Psoas muscle (tissue), 8 donors: ENCODE results near the gene TTBK2. TPM values are rescaled to one million over a fixed set of nuclear protein-coding genes. Genes with fewer than 3 reads are reported as not detected.

Source experiments
- ATAC-seq, 4 donors: fragments of 200-7000 bp; cut with Tn5 transposase; one replicate each; pipeline ENCODE4 v1.9.1; 2020; ENCODE audit warnings: moderate library complexity in 3 of 4, mild to moderate bottlenecking in 2 of 4
- DNase-seq, 2 donors: peaks; one replicate each; pipeline ENCODE4 v3.0.0-alpha.2; 2020
- H3K27ac ChIP-seq: fragments of 200-600 bp; one replicate; pipeline ENCODE4 v1.8.0; 2022
- H3K27me3 ChIP-seq, 3 donors: fragments of 200-600 bp in 1 of 3; one replicate each; pipeline versions ENCODE4 v1.6.1 to v1.8.0; 2013 to 2022; ENCODE audit warnings: low read length in 2 of 3, mild to moderate bottlenecking in 2 of 3, moderate library complexity in 1 of 3; ENCODE audit not compliant: insufficient read depth in 3 of 3
- H3K36me3 ChIP-seq, 2 donors: fragments of 200-600 bp in 1 of 2; one replicate each; pipeline versions ENCODE4 v1.6.1 to v1.8.0; 2013 to 2022; ENCODE audit warnings: low read depth in 1 of 2, mild to moderate bottlenecking in 1 of 2, moderate library complexity in 1 of 2; ENCODE audit not compliant: insufficient read depth in 1 of 2
- H3K4me1 ChIP-seq: fragments of 200-600 bp; one replicate; pipeline ENCODE4 v1.8.0; 2022
- H3K4me3 ChIP-seq: fragments of 200-600 bp; one replicate; pipeline ENCODE4 v1.8.0; 2022; ENCODE audit warnings: mild to moderate bottlenecking
- H3K9me3 ChIP-seq: fragments of 200-600 bp; one replicate; pipeline ENCODE4 v1.8.0; 2022
- WGBS, 3 donors: extraction: QIAGEN DNeasy Blood & Tissue Kit; methylation state at CpG; one replicate each; pipeline versions ENCODE4 v1.1.6 to v1.1.7; 2013; 5-methylcytosine and 5-hydroxymethylcytosine counted together
- intact Hi-C, 2 donors: fragments of 100-400 bp; cut with DNase I; formaldehyde crosslinking; loops; one replicate each; pipeline versions ENCODE4 v1.11.0 to v1.14.2; 2022
- polyA plus RNA-seq, 3 donors: library from polyadenylated mRNA; stranded (reverse); fragments of 200-250 nt; gene quantifications; one replicate each; pipeline ENCODE4 v1.2.3, GENCODE V29; 2013
- total RNA-seq, 4 donors: library from RNA; stranded (reverse); fragmentation: NEBNext Ultra II Directional in 2 of 4; extraction: Animal tissue kit (Norgen Biotek cat#: 25700) in 2 of 4; gene quantifications; one replicate each; pipeline versions ENCODE4 v1.2.1 to v1.2.4, GENCODE V29; 2021 to 2023
- TF ChIP-seq, protein P1 (sequence below): fragments of 200-600 bp; IDR thresholded peaks from one replicate; pipeline ENCODE4 v1.8.0; 2022; ENCODE audit warnings: antibody characterized with exemption
- donor health status: healthy with polysubstance abuse.
- donor health status: DM: no; HTN: no; CAD: no; lungs with moderate emphysema.
- donor health status: Bipolar disorder and iron deficiency.
- donor health status: healthy.
- donor health status: DM: yes; HTN: yes; CAD: no.
- donor health status: DM: no; HTN: no; CAD: no.
- donor health status: DM: no; HTN: no; CAD: no.
- donor health status: DM: yes; HTN: yes; CAD: no.

Gene TTBK2
- total and polyA plus RNA-seq, 7 donors = 1.4 to 23.0 (median 15.8) TPM

DNA sequence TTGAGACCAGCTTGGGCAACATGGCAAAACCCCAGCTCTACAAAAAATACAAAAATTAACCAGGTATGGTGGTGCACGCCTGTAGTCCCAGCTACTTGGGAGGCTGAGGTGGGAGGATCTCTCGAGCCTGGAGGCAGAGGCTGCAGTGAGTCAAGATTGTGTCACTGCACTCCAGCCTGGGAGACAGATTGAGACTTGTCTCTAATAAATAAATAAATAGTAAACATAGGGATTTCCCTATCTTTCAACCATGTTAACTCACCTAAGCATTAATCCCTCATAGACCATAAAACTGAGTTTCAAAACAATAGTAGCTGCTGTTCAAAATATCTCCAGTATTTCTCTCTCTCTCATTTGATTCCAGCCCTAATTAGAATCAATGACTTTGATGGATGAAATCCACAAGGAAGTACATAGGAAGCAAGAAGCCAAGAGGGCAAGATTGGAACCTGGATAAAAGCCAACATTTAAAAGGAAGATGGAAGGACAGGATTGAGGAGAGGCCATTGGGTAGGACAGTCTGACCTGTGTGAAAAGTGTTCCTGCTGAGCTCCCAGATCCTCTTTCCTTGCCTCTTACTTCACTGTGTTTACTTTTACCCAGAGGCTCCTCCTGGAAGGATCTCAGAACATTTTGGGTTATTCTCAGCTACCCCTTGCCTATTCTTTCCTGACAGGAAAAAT lies 12.4 kb upstream of the TTBK2 start:
- DNase-seq (no peak), ATAC-seq (no peak)
- 93 to 95% (median 94%) methylated on average over 2 of the region's 2 CpGs for WGBS, 3 donors
- no peak overlapping the region for H3K4me3 ChIP-seq
- TF ChIP-seq, protein P1, sequence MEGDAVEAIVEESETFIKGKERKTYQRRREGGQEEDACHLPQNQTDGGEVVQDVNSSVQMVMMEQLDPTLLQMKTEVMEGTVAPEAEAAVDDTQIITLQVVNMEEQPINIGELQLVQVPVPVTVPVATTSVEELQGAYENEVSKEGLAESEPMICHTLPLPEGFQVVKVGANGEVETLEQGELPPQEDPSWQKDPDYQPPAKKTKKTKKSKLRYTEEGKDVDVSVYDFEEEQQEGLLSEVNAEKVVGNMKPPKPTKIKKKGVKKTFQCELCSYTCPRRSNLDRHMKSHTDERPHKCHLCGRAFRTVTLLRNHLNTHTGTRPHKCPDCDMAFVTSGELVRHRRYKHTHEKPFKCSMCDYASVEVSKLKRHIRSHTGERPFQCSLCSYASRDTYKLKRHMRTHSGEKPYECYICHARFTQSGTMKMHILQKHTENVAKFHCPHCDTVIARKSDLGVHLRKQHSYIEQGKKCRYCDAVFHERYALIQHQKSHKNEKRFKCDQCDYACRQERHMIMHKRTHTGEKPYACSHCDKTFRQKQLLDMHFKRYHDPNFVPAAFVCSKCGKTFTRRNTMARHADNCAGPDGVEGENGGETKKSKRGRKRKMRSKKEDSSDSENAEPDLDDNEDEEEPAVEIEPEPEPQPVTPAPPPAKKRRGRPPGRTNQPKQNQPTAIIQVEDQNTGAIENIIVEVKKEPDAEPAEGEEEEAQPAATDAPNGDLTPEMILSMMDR = no peak
- no peaks in the 10 kb centered on the region for H3K9me3 ChIP-seq
- intact Hi-C loops = no loop called here
- no peak overlapping the region for H3K27ac ChIP-seq
- no peaks in the 10 kb centered on the region for H3K4me1 ChIP-seq
- no peaks in the 10 kb centered on the region for H3K27me3 ChIP-seq
- H3K36me3 ChIP-seq = no peaks in the 10 kb centered on the region

DNA sequence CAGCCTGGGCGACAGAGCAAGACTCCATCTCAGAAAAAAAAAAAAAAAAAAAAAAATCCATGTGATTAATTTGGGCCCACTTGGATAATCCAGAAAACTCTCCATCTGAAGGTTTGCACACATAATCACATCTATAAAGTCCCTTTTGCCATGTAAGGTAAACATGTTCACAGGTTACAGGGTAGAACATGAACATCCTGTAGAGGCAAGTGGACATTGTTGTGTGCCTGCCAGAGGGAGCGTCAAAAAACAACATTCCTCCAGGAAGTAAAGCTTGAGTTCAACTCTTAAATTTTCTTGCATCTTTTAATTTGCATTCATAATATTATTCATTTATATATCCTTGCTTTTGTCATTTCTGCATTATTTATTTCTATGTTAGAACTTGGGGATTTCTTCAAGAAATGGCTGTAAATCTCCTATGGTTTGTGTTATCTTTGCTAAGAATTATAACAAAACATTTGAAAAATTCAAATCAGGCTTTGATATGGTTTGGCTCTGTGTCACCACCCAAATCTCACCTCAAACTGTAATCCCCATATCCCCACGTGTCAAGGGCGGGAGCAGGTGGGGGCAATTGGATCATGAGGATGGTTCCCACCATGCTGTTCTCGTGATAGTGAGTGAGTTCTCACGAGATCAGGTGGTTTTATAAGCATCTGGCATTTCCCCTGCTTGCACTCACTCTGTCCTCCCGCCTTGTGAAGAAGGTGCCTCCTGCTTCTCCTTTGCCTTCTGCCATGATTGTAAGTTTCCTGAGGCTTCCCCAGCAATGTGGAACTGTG lies 11.3 kb upstream of the TTBK2 start:
- H3K36me3 ChIP-seq = no peaks in the 10 kb centered on the region
- TF ChIP-seq, protein P1 = no peak
- 67 to 79% (median 71%) methylated on average over 7 of the region's 7 CpGs for WGBS, 3 donors
- intact Hi-C loops = no loop called here
- no peak for ATAC-seq
- no peaks in the 10 kb centered on the region for H3K4me1 ChIP-seq
- no peak overlapping the region for H3K27ac ChIP-seq
- no peak for DNase-seq
- no peak overlapping the region for H3K4me3 ChIP-seq
- no peaks in the 10 kb centered on the region for H3K27me3 ChIP-seq
- no peaks in the 10 kb centered on the region for H3K9me3 ChIP-seq

DNA sequence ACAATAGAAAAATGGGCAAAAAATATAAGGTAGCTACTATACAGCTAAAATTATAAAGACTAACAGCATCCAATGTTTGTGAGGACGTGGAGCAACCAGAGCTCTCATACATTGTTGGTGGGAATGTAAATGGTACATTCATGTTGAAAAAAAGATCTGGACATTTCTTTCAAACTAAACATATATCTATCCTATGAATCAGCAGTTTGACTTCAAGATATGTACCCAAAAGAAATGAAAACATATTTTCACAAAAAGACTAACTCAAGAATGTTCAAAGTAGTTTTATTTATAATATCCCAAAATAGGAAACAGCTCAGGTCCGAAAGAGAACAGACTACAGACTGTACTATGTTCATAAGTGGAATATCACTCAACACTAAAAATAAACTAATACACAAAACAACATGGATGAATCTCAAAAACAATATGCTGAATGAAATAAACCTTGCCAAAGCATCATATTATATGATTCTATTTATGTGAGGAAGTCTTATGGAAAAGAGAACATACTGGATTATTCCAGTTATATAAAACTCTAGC lies 8.8 kb upstream of the TTBK2 start:
- no peaks in the 10 kb centered on the region for H3K9me3 ChIP-seq
- intact Hi-C loops = loop anchor here (10.0 kb wide), 1 partner anchor 195 kb away; the partner anchor contains the start of gene CDAN1 (in 2 of the 2)
- H3K27me3 ChIP-seq = no peaks in the 10 kb centered on the region
- no peaks in the 10 kb centered on the region for H3K4me1 ChIP-seq
- no peak for DNase-seq
- H3K27ac ChIP-seq = no peak overlapping the region
- H3K36me3 ChIP-seq = no peaks in the 10 kb centered on the region
- ATAC-seq = no peak
- 42 to 69% (median 55%) methylated on average over 2 of the region's 2 CpGs for WGBS, 3 donors
- H3K4me3 ChIP-seq = no peak overlapping the region
- TF ChIP-seq, protein P1 = no peak

DNA sequence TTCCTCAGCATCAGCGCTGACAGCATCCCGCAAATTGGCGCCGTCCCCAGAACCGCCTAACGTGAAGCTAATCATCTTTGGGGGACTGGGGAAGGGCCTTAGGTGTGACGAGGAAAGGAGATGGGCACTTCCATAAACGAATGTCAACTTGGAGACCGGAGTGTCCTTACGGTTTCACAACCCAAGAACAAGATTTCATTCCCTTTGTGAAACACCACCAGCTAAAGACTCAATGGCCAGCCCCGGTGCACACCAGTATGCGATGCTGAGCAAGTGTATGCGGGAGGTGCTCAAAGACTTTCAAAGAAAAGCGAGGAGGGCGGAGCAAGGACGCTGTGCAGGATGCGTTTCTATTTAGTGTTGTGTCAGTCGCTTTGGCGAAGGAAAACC lies 759 bp upstream of the TTBK2 start:
- peak overlapping the region; percentile 78 for H3K27ac ChIP-seq
- TF ChIP-seq, protein P1 = no peak
- intact Hi-C loops = loop anchor here (10.0 kb wide), 1 partner anchor 187 kb away; the partner anchor contains the start of gene CDAN1 (in 2 of the 2)
- H3K4me1 ChIP-seq = peaks cover 14% of the 10 kb centered on the region
- H3K9me3 ChIP-seq = no peaks in the 10 kb centered on the region
- DNase-seq (peak; percentile 29 to 66), ATAC-seq (peak in 3 of 4 donors; percentile 3 to 38 (median 15))
- no peaks in the 10 kb centered on the region for H3K36me3 ChIP-seq
- no peaks in the 10 kb centered on the region for H3K27me3 ChIP-seq
- WGBS, 3 donors = 4 to 9% (median 9%) methylated on average over 19 of the region's 19 CpGs
- H3K4me3 ChIP-seq = peak overlapping the region; percentile 76
